NCI-H2107 treated with DMSO at 0.1 percent for 48 hours (cell line): ENCODE measurements around the gene VSIR.

Experiments used
- DNase-seq: peaks from one replicate; lab custom pipeline; 2025; ENCODE audit not compliant: unreplicated experiment; lab: John Stamatoyannopoulos, UW

Gene VSIR

DNA sequence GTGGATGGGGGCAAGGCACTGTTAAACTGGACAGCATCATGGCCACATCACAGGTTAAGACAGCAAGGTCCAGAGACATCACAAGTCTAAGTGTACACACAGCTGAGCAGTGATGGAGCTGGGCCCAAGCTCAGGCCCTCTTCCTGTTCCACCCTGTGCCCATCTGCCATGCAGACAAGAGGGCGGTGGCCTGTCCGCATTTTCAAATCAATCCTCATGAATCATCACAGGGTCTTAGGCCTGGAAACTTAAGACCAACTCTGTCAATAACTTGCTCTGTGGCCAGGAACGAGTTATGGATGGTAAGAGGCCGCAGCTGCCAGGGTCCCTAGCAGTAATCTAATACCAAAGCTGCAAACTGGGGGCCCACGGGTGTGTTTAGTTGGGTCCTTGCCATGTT is 56.9 kb downstream of the VSIR start:
- no peak for DNase-seq

GRCh38 chr10:71715860-71716259 is 57.5 kb downstream of the VSIR start:
- no peak for DNase-seq

DNA sequence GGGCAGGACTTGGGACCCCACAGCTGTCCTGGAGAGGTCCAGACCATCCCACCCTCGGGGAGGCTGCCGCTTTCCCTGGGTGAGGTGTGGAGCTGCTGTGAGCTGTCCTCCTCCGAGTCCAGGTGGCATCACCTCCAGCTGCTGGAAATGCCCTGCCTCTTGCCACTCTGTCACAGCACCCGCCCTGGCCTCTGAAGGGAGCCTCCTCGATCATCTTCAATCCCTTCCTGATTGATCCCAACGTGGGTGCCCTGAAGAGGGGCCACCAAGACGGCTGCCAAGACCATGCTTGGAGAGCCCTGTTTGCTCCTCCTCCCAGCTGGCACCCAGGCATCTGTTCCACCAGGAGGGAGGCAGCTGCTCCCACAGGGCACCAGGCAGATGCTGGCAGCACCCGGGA is 58.3 kb downstream of the VSIR start:
- DNase-seq, result no peak

DNA sequence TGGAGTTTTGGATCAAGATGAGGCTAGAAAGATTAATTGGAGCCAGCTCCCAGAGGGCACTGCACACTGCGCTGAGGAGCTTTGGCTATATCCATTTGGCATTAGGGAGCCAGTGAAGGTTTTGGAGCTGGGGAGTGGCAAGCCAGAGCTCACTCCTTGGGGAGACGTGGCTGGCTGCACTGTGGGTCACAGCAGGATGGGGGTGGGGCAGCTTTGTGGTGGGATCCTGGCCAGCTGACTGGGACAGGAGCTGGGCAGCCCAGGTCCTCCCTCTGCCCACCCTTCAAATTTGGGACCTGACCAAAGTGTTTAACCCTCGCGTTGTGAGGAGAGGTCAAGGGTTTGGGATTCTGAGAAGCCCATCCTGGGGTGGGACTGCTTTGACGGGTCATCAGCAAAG is 58.7 kb downstream of the VSIR start:
- no peak for DNase-seq

DNA sequence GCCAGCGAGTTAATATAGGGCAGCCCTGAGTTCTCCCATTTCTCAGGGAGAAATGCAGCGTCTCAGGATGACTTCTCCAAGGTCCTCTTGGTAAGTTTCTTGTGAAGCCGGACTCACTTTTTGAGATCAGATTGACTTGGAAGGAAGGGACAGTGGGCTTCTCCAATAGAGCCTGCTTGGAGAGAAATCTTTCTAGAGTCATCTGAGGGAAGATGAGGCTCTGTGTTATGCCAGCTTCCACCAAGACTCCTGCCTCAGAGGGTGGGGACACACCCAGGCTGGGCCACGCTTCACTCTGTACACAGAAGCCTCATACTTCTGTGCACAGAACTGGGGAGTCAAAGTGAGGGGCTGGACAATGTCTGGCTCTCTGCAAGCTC is 59.3 kb downstream of the VSIR start:
- no peak for DNase-seq

DNA sequence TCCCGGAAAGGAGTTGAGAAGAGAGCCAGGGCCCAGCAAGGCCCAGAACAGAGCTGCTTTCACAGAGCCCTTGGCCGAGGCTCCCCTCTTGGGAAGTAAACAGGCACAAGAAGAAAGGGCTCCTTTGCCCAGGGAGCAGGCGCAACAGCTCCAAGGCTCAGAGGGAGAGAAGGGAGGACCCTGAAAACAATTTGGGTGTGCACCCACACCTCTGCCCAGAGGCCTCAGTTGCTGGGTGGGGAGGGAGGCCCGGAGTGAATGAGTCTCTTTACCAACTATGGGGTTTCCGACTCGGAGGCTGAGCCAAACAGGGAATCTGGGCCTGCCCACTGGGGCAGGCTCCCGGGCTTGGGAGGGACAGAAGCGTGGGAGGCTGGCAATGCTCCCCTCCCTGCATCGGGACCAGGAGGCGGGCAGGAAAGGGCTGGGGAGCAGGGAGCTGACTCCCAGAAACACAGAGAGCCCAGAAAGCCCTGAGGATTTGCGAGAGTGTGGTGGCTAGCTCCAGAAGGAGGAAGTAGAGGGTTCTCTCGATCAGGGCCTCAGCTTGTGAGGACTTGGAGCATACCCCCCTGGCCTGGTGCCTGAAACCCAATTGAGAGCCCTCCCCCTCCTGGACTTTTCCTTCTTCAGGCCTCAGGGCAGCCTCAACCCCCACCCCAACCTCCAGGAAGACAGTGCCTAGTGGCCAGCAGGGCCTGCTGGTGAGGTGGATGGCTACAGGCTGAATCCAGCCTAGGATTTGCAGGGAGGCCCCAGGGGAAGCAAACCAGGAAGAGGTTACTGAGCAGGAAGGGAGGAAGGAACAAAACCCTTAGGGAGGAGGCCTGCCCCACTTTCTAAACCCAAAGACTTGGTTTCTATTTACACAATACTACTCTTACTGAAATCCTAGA is 59.9 kb downstream of the VSIR start:
- DNase-seq, result no peak

DNA sequence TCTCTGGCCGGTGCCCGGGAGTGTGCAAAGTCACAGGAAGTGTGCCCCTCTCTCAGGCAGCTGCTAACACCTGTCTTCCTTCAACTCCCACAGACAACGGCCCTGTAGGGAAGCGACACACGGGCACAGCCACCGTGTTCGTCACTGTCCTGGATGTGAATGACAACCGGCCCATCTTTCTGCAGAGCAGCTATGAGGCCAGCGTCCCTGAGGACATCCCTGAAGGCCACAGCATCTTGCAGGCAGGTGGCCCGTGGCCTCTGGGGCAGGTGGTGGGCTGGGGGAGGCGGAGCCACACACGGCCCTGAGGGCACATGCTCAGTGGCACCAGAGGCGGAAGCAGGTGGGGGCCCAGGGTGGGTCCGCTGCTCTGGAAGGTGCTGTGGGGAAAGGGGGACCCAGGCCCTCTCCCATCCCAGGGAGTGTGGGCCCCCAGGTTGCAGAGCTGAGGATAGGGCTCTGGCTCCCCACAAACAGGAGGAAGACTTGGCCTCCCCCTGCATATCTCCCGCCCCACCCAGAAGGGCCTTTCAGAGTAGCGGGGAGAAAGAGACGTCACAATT is 60.7 kb downstream of the VSIR start:
- no peak for DNase-seq

DNA sequence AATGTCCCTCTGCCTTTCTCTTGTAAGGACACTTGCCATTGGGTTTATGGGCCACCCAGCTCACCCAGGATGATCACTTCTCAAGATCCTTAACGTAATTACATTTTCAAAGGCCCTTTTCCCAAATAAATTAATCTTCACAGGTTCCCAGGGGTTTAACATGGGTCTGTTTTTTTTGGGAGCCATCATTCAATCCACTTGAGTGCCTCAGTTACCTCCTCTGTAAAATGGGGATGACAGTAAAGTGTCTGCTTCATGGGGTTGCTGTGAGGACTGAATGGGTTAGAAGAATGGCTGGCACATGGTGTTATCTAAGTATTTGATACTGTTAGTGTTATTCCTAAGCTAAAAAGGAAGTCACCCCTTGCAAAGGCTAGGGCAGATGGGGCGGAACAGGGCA is 61.1 kb downstream of the VSIR start:
- no peak for DNase-seq

- no peak for DNase-seq
Measured at GRCh38 chr10:71711052-71711623, 62.2 kb downstream of the VSIR start.

DNA sequence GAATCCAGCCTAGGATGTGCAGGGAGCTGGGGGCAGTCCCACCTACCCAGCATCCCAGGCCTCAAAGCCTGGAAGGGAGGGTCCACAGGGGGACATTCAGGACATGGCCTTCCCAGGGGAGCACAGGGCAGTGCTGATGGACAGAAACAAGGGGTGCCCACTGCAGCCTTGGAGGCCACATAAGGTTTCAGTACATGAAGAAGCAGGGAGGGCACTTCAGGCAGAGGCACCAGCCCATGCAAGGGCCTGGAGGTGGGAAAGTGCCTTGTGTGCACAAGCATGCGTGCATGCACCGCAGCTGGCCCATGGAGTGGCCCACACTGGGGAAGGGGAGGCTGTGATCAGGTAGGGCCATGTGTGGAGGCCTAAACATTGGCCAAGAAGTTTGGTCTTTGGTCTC is 62.8 kb downstream of the VSIR start:
- DNase-seq, result no peak

DNA sequence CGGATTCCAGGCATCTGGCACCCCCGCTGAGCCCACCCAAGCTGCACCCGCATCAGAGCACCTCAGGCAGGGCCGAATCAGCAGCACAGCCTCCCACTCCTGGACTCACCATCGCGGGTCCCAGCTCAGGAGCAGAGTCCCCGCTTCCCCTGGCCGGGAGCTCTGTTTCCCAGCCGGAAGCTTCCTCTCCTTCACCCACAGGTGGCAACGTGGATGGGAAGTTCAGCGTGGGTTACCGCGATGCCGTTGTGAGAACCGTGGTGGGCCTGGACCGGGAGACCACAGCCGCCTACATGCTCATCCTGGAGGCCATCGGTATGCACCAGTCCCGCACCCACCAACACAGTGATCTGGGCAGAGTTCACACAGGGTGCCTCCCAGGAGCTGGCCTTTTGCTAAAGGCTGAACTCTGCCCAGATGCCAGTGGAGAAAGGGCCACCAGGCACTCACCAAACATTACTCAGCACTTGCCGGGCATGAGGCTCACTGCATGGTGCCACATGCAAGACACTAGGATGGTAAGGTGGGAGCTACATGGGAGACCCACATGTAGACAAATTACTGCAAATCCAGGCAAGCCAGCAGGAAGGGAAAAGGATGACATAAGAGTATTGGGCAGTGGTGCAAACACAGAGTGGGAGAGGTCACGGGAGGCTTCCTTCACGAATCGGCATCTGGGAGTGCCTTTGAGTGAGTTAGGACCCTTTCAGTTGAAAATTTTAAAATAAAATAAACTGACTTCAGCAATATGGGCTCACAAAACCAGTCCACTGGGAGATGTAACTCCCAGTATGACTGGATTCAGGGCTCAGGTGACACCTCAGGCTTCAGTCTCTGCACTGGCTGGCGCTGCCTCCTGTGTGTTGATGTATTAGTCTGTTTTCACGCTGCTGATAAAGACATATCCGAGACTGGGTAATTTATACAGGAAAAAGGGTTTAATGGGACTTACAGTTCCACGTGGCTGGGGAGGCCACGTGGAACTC is 64.1 kb downstream of the VSIR start:
- DNase-seq, result no peak

DNA sequence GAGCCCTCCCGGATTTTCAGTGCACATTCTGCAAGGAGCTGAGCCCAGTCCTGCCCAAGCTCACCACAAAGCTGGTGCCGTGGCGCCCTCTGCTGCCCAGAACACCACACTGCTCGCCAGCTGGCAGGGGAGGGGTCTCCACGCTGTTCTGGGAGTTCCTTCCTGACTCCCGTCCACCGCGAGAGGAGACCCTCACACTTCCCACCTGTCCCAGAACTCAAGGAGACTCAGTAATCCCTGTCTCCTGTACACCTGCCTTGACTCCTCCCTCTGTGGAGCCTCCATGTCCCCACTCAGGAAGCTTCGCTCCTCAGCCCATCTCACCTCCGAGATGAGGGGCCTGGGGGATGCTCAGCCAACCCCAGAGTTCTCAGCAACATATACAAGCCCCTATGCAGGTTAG is 65.0 kb downstream of the VSIR start:
- peak; percentile 7 for DNase-seq

DNA sequence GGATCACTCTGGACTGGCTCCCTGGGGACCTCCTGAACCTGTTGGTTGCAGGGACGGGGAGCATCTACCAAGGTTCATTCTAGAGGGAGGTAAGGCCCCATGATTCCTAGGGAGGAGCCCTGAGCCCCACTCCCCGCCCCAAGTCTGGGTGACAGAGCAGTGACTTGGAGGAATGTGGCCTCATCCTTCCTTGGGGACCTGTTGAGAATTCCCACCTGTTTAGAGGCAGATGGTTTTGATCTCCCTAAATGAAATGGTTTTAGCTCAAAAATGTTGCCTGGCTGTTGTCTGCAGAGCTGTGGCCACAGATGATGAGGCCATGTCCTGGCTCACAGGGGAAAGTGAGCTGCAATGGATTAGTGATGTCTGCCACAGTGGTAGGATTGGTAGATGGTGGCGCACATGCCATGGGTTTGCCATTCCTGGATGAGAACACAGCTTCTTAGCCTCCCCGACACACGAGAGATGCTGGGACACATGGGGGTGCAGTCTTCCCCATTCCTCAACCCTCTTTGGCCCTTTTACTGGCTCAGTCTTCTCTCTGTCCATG is 66.0 kb downstream of the VSIR start:
- no peak for DNase-seq

DNA sequence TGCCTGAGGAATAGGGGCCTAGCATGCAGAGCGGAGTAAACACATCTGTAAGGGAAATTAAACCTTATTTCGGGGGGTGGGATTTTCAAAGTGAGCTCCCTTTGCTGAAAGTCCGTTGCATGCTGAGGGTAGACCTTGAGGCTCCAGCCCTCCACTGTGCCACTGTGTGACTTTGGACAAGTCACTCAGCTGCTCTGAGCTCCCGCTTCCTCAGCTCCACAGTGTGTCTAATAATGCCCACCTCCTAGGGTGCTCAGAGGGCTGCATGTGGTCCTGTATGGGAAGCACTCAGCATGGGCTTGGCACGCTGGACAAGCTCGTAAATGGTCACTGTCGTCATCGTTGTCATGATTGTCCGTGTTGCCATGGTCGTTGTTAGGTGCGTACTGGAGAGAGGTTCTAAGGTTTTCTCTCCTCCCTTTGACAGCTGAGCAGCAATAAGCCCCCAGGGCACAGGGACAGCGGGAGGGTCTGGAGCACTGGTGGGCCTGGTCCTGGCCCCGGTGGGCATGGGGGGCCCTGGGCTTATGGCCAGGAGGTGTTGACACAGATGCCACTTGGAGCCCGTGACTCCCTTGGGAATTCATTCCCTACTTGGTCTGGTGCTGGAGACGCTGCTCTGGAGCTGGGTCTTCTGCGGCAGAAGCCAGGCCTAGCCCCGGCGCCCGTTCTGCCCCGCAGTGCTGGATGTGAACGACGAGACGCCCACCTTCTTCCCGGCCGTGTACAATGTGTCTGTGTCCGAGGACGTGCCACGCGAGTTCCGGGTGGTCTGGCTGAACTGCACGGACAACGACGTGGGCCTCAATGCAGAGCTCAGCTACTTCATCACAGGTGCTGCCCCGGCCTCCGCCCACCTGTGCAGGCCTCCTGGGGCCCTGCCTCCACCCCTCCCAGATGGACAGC is 66.9 kb downstream of the VSIR start:
- no peak for DNase-seq

GRCh38 chr10:71705582-71705981 is 67.7 kb downstream of the VSIR start:
- DNase-seq, result no peak

- no peak for DNase-seq
Measured at GRCh38 chr10:71704816-71705215, 68.5 kb downstream of the VSIR start.

- DNase-seq, result no peak
Measured at GRCh38 chr10:71703577-71703976, 69.7 kb downstream of the VSIR start.

DNA sequence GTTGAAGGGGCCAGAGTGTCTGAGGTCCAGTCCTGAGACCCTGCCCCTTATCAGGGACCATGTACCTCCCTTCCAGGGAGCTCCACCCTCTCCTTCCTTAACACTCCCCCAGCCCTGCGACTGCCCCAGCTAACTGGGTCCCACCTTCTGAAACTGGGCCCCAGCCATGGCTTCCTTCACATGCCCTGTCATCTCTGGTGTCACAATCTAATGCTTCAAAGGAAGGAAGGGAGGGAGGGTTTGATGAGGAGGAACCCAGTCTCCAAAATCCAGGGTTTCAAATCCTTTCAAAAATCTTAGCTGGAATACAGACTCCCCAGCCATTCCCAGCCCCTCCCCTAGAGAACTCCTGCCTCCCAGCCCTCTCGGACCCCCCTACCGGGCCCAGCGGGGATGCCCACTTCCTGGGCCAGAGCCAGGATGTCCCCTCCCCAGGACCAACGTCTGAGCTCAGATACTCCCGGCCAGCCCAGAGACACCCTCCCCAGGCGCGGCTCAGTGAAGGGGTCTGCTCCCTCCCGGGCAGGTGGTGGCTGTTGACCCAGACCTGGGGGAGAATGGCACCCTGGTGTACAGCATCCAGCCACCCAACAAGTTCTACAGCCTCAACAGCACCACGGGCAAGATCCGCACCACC is 71.7 kb downstream of the VSIR start:
- DNase-seq, result no peak

DNA sequence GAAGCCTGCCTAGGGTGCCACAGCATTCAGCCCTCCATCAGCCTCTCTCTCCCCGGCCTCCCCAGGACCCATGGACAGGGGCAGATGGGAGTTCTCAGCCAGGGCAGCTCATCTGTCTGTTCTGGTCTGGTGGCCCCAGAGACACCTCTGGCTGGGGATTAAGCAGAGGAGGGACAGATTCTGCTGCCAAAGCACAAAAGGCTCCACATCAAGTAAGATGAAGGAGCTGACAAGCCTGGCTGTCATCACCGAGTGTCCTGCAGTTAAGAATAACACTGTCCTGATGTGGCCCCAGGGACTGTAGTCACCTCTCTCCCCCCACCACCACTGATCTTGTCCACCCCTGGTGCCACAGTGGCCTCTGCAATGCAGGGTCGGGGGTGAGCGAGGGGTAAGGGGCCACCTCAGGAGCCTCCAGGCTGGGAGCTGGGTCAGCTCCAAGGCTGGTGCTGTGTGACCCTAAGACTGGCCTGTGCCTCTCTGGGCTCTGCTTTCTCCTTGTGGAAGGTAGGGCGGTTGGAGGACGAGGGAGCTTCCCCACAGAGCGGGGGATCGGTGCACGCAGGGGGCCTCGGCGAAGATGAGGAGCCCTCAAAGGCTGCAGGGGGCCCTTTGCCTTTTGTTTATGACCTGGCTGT is 72.5 kb downstream of the VSIR start:
- no peak for DNase-seq
